H9 (cell line): ENCODE results near the gene NDOR1. TPM values are rescaled to one million over a fixed set of nuclear protein-coding genes. Genes with fewer than 3 reads are reported as not detected.
"Not testable (repeated sequence)": the region's sequence is repeated elsewhere in the genome, so short reads cannot be mapped to it uniquely, and the experiment has no call there.

ENCODE experiments used
- DNase-seq: peaks from one replicate; pipeline ENCODE4 v3.0.0-alpha.2; 2017
- H2AFZ ChIP-seq: one replicate; pipeline ENCODE4 v1.6.1; 2013; ENCODE audit warnings: mild to moderate bottlenecking, low read length, control low read depth, moderate library complexity
- H2AK5ac ChIP-seq: 2 replicates; pipeline ENCODE4 v1.6.1; 2013; ENCODE audit warnings: low read length, control low read depth, mixed read lengths; ENCODE audit not compliant: insufficient read length
- H2BK120ac ChIP-seq: one replicate; pipeline ENCODE4 v1.6.1; 2013; ENCODE audit warnings: low read depth, mild to moderate bottlenecking, low read length, control low read depth, inconsistent platforms; ENCODE audit not compliant: poor library complexity, severe bottlenecking
- H2BK12ac ChIP-seq: 2 replicates; pipeline ENCODE4 v1.6.1; 2013; ENCODE audit warnings: low read length, control low read depth, mixed read lengths, low read depth; ENCODE audit not compliant: insufficient read length
- H2BK15ac ChIP-seq: 2 replicates; pipeline ENCODE4 v1.6.1; 2013; ENCODE audit warnings: low read depth, low read length, control low read depth
- H2BK20ac ChIP-seq: one replicate; pipeline ENCODE4 v1.6.1; 2013; ENCODE audit warnings: low read depth, mild to moderate bottlenecking, low read length, control low read depth, inconsistent platforms; ENCODE audit not compliant: poor library complexity, severe bottlenecking
- H2BK5ac ChIP-seq: 2 replicates; pipeline ENCODE4 v1.6.1; 2013; ENCODE audit warnings: low read length, control low read depth, mixed read lengths; ENCODE audit not compliant: insufficient read length
- H3K14ac ChIP-seq: 2 replicates; pipeline ENCODE4 v1.6.1; 2013; ENCODE audit warnings: low read length, control low read depth; ENCODE audit not compliant: insufficient read depth
- H3K18ac ChIP-seq: 2 replicates; pipeline ENCODE4 v1.6.1; 2013; ENCODE audit warnings: low read depth, mild to moderate bottlenecking, mixed read lengths, low read length, control low read depth; ENCODE audit not compliant: insufficient read length
- H3K23ac ChIP-seq: 2 replicates; pipeline ENCODE4 v1.6.1; 2013; ENCODE audit warnings: low read length, control low read depth, mixed read lengths, low read depth; ENCODE audit not compliant: insufficient read length
- H3K23me2 ChIP-seq: 2 replicates; pipeline ENCODE4 v1.6.1; 2013; ENCODE audit warnings: low read depth, mild to moderate bottlenecking, mixed read lengths, low read length, control low read depth; ENCODE audit not compliant: insufficient read length, poor library complexity, severe bottlenecking
- H3K27ac ChIP-seq: 2 replicates; pipeline ENCODE4 v1.5.1; 2013; ENCODE audit warnings: low read length, control low read depth, mixed read lengths, low read depth; ENCODE audit not compliant: insufficient read length
- H3K27me3 ChIP-seq: 2 replicates; pipeline ENCODE4 v1.6.1; 2013; ENCODE audit warnings: low read length, control low read depth, inconsistent platforms; ENCODE audit not compliant: insufficient read depth
- H3K4ac ChIP-seq: 2 replicates; pipeline ENCODE4 v1.6.1; 2013; ENCODE audit warnings: low read depth, mild to moderate bottlenecking, control low read depth, inconsistent platforms, low read length, moderate library complexity
- H3K4me1 ChIP-seq: 2 replicates; pipeline ENCODE4 v1.6.1; 2013; ENCODE audit warnings: low read length, control low read depth, inconsistent platforms; ENCODE audit not compliant: insufficient read depth
- H3K4me2 ChIP-seq: 2 replicates; pipeline ENCODE4 v1.6.1; 2013; ENCODE audit warnings: low read length, control low read depth, mixed read lengths; ENCODE audit not compliant: insufficient read length, insufficient read depth
- H3K56ac ChIP-seq: 2 replicates; pipeline ENCODE4 v1.6.1; 2013; ENCODE audit warnings: low read depth, mild to moderate bottlenecking, mixed read lengths, low read length, control low read depth; ENCODE audit not compliant: insufficient read length
- H3K79me1 ChIP-seq: 2 replicates; pipeline ENCODE4 v1.6.1; 2013; ENCODE audit warnings: low read depth, mild to moderate bottlenecking, moderate library complexity, low read length, control low read depth, inconsistent platforms; ENCODE audit not compliant: insufficient read depth, poor library complexity, severe bottlenecking
- H3K79me2 ChIP-seq: 2 replicates; pipeline ENCODE4 v1.6.1; 2013; ENCODE audit warnings: low read length, control low read depth, inconsistent platforms; ENCODE audit not compliant: insufficient read depth
- H3K9ac ChIP-seq: 2 replicates; pipeline ENCODE4 v1.6.1; 2013; ENCODE audit warnings: low read length, control low read depth, mixed read lengths; ENCODE audit not compliant: insufficient read length; ENCODE audit errors: extremely low read depth
- H3K9me3 ChIP-seq: one replicate; pipeline ENCODE4 v1.6.1; 2013; ENCODE audit warnings: low read depth, low read length, inconsistent platforms; ENCODE audit not compliant: control insufficient read depth
- H3T11ph ChIP-seq: one replicate; pipeline ENCODE4 v1.6.1; 2013; ENCODE audit warnings: mild to moderate bottlenecking, low read length, control low read depth, inconsistent platforms
- H4K20me1 ChIP-seq: one replicate; pipeline ENCODE4 v1.6.1; 2013; ENCODE audit not compliant: control insufficient read depth, insufficient read length, insufficient read depth
- H4K5ac ChIP-seq: 2 replicates; pipeline ENCODE4 v1.6.1; 2013; ENCODE audit warnings: low read depth, mild to moderate bottlenecking, mixed read lengths, low read length, control low read depth; ENCODE audit not compliant: insufficient read length
- H4K8ac ChIP-seq: replicated peaks from 2 replicates; pipeline ENCODE4 v1.6.1; 2013; ENCODE audit warnings: low read length, control low read depth, mixed read lengths, low read depth; ENCODE audit not compliant: insufficient read length
- H4K91ac ChIP-seq: 2 replicates; pipeline ENCODE4 v1.6.1; 2013; ENCODE audit warnings: low read depth, mild to moderate bottlenecking, moderate library complexity, mixed read lengths, low read length, control low read depth; ENCODE audit not compliant: insufficient read length
- H3K27ac Mint-ChIP-seq, 3 experiments: 2 replicates in 2 of 3; 3 replicates in 1 of 3; pipeline ENCODE4 v1.8.0; 2020 to 2021; ENCODE audit warnings: mixed read lengths in 3 of 3, mild to moderate bottlenecking in 1 of 3, moderate library complexity in 1 of 3
- H3K27me3 Mint-ChIP-seq: 2 replicates; pipeline ENCODE4 v1.8.0; 2021; ENCODE audit warnings: low read depth, mild to moderate bottlenecking, moderate library complexity, mixed read lengths
- H3K36me3 Mint-ChIP-seq, 3 experiments: 2 replicates in 2 of 3; 3 replicates in 1 of 3; pipeline ENCODE4 v1.8.0; 2020 to 2021; ENCODE audit warnings: low read depth in 3 of 3, mixed read lengths in 3 of 3; ENCODE audit not compliant: insufficient read depth in 1 of 3
- H3K4me1 Mint-ChIP-seq, 2 experiments: 2 replicates each; pipeline ENCODE4 v1.8.0; 2020; ENCODE audit warnings: mixed read lengths in 2 of 2
- H3K4me3 Mint-ChIP-seq, 2 experiments: 2 replicates in 1 of 2; 3 replicates in 1 of 2; pipeline ENCODE4 v1.8.0; 2020 to 2021; ENCODE audit warnings: mild to moderate bottlenecking in 2 of 2, mixed read lengths in 2 of 2, moderate library complexity in 1 of 2
- H3K9me3 Mint-ChIP-seq, 2 experiments: 2 replicates in 1 of 2; 3 replicates in 1 of 2; pipeline ENCODE4 v1.8.0; 2020; ENCODE audit warnings: mild to moderate bottlenecking in 2 of 2, mixed read lengths in 2 of 2, moderate library complexity in 1 of 2
- WGBS: extraction: QIAGEN DNeasy Blood & Tissue Kit; methylation state at CpG from one replicate; pipeline ENCODE4 v1.1.7; 2013; ENCODE audit warnings: missing lambda C conversion rate, low lambda C conversion rate, mixed read lengths; ENCODE audit not compliant: insufficient read length; ENCODE audit errors: extremely low coverage; 5-methylcytosine and 5-hydroxymethylcytosine counted together
- total RNA-seq: library from RNA; stranded (reverse); gene quantifications from 2 replicates; pipeline ENCODE4 v1.2.1, GENCODE V29; 2021
- TF ChIP-seq, protein P1 (sequence below): fragments of 200-600 bp; sonication (generic); conservative IDR thresholded peaks from 3 replicates; pipeline ENCODE4 v1.8.0; 2021; ENCODE audit warnings: antibody characterized with exemption, mild to moderate bottlenecking

The NDOR1 gene
- total RNA-seq, 1 experiment from 2014 or later, result 44.1 TPM

DNA sequence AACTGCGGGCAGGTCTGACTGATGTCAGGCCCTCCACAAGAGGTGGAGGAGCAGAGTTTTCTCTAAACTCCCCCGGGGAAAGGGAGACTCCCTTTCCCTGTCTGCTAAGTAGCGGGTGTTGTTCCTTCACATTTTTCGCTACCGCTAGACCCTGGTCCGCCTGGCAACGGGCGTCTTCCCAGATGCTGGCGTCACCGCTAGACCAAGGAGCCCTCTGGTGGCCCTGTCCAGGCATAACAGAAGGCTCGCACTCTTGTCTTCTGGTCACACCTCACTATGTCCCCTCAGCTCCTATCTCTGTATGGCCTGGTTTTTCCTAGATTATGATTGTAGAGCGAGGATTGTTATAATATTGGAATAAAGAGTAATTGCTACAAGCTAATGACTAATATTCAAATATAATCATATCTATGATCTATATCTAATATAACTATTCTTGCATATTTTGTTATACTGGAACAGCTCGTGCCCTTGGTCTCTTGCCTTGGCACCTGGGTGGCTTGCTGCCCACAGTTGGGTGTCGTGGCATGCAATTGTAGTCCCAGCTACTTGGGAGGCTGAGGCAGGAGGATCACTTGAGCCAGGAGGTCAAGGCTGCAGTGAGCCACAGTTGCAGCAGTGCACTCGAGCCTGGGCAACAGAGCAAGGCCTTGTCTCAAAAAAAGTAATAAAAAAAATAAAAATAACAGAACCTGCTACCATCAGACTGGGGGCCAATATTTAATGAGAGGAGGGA lies 56.8 kb downstream of the NDOR1 start:
- H2BK5ac ChIP-seq, H3K9me3 Mint-ChIP-seq, DNase-seq, H3K79me2 ChIP-seq, H2BK120ac ChIP-seq, H2BK15ac ChIP-seq, H3T11ph ChIP-seq, H4K91ac ChIP-seq, H3K23me2 ChIP-seq, H3K9ac ChIP-seq, H3K14ac ChIP-seq, H3K9me3 ChIP-seq, H3K18ac ChIP-seq, H3K4me1 Mint-ChIP-seq, H2AFZ ChIP-seq, H3K27me3 Mint-ChIP-seq, H4K8ac ChIP-seq, H3K27me3 ChIP-seq, H3K4me1 ChIP-seq, H4K5ac ChIP-seq, H3K4me3 Mint-ChIP-seq, H2BK20ac ChIP-seq, H3K27ac Mint-ChIP-seq, H3K4me2 ChIP-seq, H3K23ac ChIP-seq, H2BK12ac ChIP-seq, H3K27ac ChIP-seq, H2AK5ac ChIP-seq, H3K56ac ChIP-seq, H4K20me1 ChIP-seq, H3K4ac ChIP-seq, H3K79me1 ChIP-seq: not testable (repeated sequence)
- H3K36me3 Mint-ChIP-seq, result peaks cover 10 to 46% (median 36%) of the 10 kb centered on the region in 3 experiments; a peak in 6 of 7 replicates
- WGBS, result no CpG with 5 or more reads among the region's 15 CpGs
- TF ChIP-seq, protein P1, sequence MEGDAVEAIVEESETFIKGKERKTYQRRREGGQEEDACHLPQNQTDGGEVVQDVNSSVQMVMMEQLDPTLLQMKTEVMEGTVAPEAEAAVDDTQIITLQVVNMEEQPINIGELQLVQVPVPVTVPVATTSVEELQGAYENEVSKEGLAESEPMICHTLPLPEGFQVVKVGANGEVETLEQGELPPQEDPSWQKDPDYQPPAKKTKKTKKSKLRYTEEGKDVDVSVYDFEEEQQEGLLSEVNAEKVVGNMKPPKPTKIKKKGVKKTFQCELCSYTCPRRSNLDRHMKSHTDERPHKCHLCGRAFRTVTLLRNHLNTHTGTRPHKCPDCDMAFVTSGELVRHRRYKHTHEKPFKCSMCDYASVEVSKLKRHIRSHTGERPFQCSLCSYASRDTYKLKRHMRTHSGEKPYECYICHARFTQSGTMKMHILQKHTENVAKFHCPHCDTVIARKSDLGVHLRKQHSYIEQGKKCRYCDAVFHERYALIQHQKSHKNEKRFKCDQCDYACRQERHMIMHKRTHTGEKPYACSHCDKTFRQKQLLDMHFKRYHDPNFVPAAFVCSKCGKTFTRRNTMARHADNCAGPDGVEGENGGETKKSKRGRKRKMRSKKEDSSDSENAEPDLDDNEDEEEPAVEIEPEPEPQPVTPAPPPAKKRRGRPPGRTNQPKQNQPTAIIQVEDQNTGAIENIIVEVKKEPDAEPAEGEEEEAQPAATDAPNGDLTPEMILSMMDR, result peak; percentile 66
